OCI-LY1 (cell line): ENCODE results near the gene FOXD3.

Experiments used
- H2AFZ ChIP-seq: fragments of 200-600 bp; sonication (generic), shearing (Covaris generic); 2 replicates; pipeline ENCODE4 v1.6.0; 2014; ENCODE audit warnings: antibody characterized with exemption, mild to moderate bottlenecking, low read length
- H3F3A ChIP-seq: fragments of 200-600 bp; sonication (generic), shearing (Covaris generic); 2 replicates; pipeline ENCODE4 v1.6.0; 2014; ENCODE audit warnings: mild to moderate bottlenecking, antibody characterized with exemption, low read length, moderate library complexity; ENCODE audit not compliant: insufficient read depth
- H3K27ac ChIP-seq: fragments of 200-600 bp; sonication (generic); 2 replicates; pipeline ENCODE4 v1.5.1; 2014; ENCODE audit warnings: low read length, mixed run types, mild to moderate bottlenecking, low read depth; ENCODE audit not compliant: poor library complexity, severe bottlenecking
- H3K27me3 ChIP-seq: fragments of 200-600 bp; sonication (generic); 2 replicates; pipeline ENCODE4 v1.6.0; 2014; ENCODE audit warnings: antibody characterized with exemption, mild to moderate bottlenecking, low read length, moderate library complexity; ENCODE audit not compliant: insufficient read depth
- H3K36me3 ChIP-seq: fragments of 200-600 bp; sonication (generic); 2 replicates; pipeline ENCODE4 v1.6.1; 2014; ENCODE audit warnings: mild to moderate bottlenecking, antibody characterized with exemption, low read length, moderate library complexity, mixed read lengths; ENCODE audit not compliant: insufficient read depth
- H3K4me1 ChIP-seq: fragments of 200-600 bp; sonication (generic); 2 replicates; pipeline ENCODE4 v1.5.1; 2014; ENCODE audit warnings: mild to moderate bottlenecking, low read length, moderate library complexity; ENCODE audit not compliant: insufficient read depth, severe bottlenecking
- H3K4me2 ChIP-seq: fragments of 200-600 bp; sonication (generic), shearing (Covaris generic); 2 replicates; pipeline ENCODE4 v1.6.1; 2014; ENCODE audit warnings: low read length
- H3K4me3 ChIP-seq: fragments of 200-600 bp; sonication (generic); 2 replicates; pipeline ENCODE4 v1.5.1; 2014; ENCODE audit warnings: low read length, low read depth, mild to moderate bottlenecking, mixed read lengths; ENCODE audit not compliant: poor library complexity, severe bottlenecking
- H3K79me2 ChIP-seq: fragments of 200-600 bp; shearing (Covaris generic); 2 replicates; pipeline ENCODE4 v1.6.1; 2016; ENCODE audit warnings: mixed run types, low read length, mixed read lengths; ENCODE audit not compliant: insufficient read depth
- H3K9ac ChIP-seq: fragments of 200-600 bp; sonication (generic), shearing (Covaris generic); 2 replicates; pipeline ENCODE4 v1.6.1; 2014; ENCODE audit warnings: mild to moderate bottlenecking, low read length, mixed read lengths
- H3K9me2 ChIP-seq: fragments of 200-600 bp; sonication (generic), shearing (Covaris generic); 2 replicates; pipeline ENCODE4 v1.6.1; 2014; ENCODE audit warnings: low read depth, mild to moderate bottlenecking, low read length, mixed read lengths
- H3K9me3 ChIP-seq: fragments of 200-600 bp; shearing (Covaris generic); 2 replicates; pipeline ENCODE4 v1.6.1; 2014; ENCODE audit warnings: low read length, mixed read lengths
- H4K20me1 ChIP-seq: fragments of 200-600 bp; sonication (generic), shearing (Covaris generic); 2 replicates; pipeline ENCODE4 v1.6.0; 2016; ENCODE audit warnings: mild to moderate bottlenecking, low read length; ENCODE audit not compliant: insufficient read depth
- CTCF ChIP-seq: fragments of 200-600 bp; sonication (generic), shearing (Covaris generic); IDR thresholded peaks from 2 replicates; pipeline ENCODE4 v1.5.1; 2017; ENCODE audit warnings: mild to moderate bottlenecking, antibody characterized with exemption, low read length, moderate library complexity, mixed read lengths
- EZH2 ChIP-seq: fragments of 200-600 bp; sonication (generic), shearing (Covaris generic); IDR thresholded peaks from 2 replicates; pipeline ENCODE4 v1.8.0; 2017; ENCODE audit warnings: borderline replicate concordance, mixed run types, mild to moderate bottlenecking, antibody characterized with exemption, low read length, moderate library complexity, mixed read lengths

The FOXD3 gene

DNA sequence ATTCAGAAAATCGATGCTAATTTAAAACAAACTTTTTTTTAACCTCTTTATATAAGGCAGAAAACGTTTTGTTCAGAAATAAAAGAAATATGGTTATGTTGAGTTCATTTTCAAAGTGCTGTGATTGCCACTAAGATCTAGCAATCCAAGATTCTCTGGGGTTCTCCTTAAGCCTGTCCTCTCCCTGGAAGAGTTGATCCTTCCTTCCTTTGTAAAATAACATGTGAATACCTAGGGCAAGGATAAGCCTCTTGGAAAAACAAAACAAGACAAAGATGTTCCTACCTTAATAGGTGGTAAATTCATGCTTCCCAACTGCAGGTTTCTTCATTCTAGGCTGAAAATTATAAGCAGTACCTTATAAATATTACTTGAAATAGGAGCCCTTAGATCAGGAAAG, 18.0 kb upstream of the FOXD3 start:
- H3K9ac ChIP-seq = no peak overlapping the region
- no peaks in the 10 kb centered on the region for H3K27me3 ChIP-seq
- TF ChIP-seq CTCF (no peak), EZH2 (no peak)
- no peak overlapping the region for H3K27ac ChIP-seq
- H3K4me1 ChIP-seq = no peaks in the 10 kb centered on the region
- no peaks in the 10 kb centered on the region for H3F3A ChIP-seq
- H3K4me2 ChIP-seq = no peak overlapping the region
- H4K20me1 ChIP-seq = no peaks in the 10 kb centered on the region
- no peaks in the 10 kb centered on the region for H3K9me3 ChIP-seq
- H3K79me2 ChIP-seq = no peaks in the 10 kb centered on the region
- no peaks in the 10 kb centered on the region for H3K36me3 ChIP-seq
- H3K9me2 ChIP-seq = no peaks in the 10 kb centered on the region
- H2AFZ ChIP-seq = no peak overlapping the region
- H3K4me3 ChIP-seq = no peak overlapping the region

GRCh38 chr1:63305043-63305442, 17.3 kb upstream of the FOXD3 start:
- H3K36me3 ChIP-seq = no peaks in the 10 kb centered on the region
- H3K4me3 ChIP-seq = no peak overlapping the region
- no peaks in the 10 kb centered on the region for H3K9me3 ChIP-seq
- H3K9me2 ChIP-seq = no peaks in the 10 kb centered on the region
- H3F3A ChIP-seq = no peaks in the 10 kb centered on the region
- no peaks in the 10 kb centered on the region for H3K4me1 ChIP-seq
- TF ChIP-seq CTCF = no peak
- TF ChIP-seq EZH2 = no peak
- H3K9ac ChIP-seq = no peak overlapping the region
- no peak overlapping the region for H3K4me2 ChIP-seq
- H3K79me2 ChIP-seq = no peaks in the 10 kb centered on the region
- H4K20me1 ChIP-seq = no peaks in the 10 kb centered on the region
- H3K27ac ChIP-seq = no peak overlapping the region
- H2AFZ ChIP-seq = no peak overlapping the region
- no peaks in the 10 kb centered on the region for H3K27me3 ChIP-seq

DNA sequence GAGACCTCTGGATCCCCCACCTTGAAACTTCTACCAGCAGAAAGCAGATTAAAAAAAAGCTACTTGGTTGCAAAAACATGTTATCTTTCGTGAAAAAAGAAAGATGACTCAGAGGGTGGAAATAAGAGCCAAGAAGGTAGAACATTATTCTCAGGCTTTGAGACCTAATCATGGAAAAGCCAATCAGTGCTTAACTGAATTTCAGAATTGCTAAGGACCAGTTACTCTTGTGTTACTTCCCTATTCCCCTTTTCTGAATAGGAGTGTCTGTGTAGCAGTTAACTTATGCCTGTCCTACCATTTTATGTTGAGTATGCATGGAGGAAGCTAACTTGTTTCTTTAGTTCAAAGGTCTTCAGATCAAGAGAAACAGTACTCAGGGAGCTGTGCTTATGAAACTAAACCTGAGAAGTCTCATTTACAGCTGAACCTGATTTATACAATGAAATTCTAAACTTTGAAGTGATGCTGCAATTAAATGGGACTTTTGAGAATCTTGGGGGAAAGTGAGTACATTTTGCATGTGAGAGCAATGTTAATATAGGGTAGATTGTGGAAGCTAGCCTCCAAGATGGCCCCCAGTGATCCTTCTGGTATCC, 15.1 kb upstream of the FOXD3 start:
- Histone ChIP-seq H4K20me1 (no peaks in the 10 kb centered on the region), H3K9ac (no peak overlapping the region), H3F3A (no peaks in the 10 kb centered on the region), H3K4me3 (no peak overlapping the region), H3K79me2 (no peaks in the 10 kb centered on the region), H2AFZ (no peak overlapping the region), H3K4me2 (no peak overlapping the region), H3K4me1 (no peaks in the 10 kb centered on the region), H3K9me2 (no peaks in the 10 kb centered on the region), H3K9me3 (no peaks in the 10 kb centered on the region), H3K36me3 (no peaks in the 10 kb centered on the region), H3K27me3 (no peaks in the 10 kb centered on the region), H3K27ac (no peak overlapping the region)
- TF ChIP-seq CTCF (no peak), EZH2 (no peak)
